C4-2B (cell line): Measurements from ENCODE around the gene REN.

Source experiments
- H3K27ac ChIP-seq: fragments of 450-650 bp; 2 replicates; pipeline ENCODE4 v1.5.1; 2017
- ZFX ChIP-seq: fragments of 450-650 bp; IDR thresholded peaks from 2 replicates; pipeline ENCODE4 v1.6.1; 2017
- TF ChIP-seq, protein P1 (sequence below): fragments of 450-650 bp; conservative IDR thresholded peaks from 2 replicates; pipeline ENCODE4 v1.5.1; 2017; ENCODE audit warnings: mild to moderate bottlenecking

REN gene

DNA sequence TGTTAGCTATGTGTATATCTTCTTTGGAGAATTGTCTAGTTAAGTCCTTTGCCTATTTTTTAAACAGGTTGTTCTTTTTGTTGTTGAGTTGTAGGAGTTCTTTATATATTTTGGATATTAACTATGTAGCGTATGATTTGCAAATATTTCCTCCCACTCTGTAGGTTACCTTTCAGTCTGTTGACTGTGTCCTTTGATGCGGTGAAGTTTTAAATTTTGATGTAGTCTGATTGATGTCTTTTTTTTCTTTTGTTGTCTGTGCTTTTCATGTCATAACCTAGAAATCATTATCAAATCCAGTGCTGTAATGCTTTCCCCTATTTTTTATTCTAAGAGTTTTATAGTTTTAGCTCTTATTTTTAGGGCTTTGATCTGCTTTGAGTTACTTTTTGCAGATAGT lies 38.8 kb upstream of the REN start:
- TF ChIP-seq, protein P1, sequence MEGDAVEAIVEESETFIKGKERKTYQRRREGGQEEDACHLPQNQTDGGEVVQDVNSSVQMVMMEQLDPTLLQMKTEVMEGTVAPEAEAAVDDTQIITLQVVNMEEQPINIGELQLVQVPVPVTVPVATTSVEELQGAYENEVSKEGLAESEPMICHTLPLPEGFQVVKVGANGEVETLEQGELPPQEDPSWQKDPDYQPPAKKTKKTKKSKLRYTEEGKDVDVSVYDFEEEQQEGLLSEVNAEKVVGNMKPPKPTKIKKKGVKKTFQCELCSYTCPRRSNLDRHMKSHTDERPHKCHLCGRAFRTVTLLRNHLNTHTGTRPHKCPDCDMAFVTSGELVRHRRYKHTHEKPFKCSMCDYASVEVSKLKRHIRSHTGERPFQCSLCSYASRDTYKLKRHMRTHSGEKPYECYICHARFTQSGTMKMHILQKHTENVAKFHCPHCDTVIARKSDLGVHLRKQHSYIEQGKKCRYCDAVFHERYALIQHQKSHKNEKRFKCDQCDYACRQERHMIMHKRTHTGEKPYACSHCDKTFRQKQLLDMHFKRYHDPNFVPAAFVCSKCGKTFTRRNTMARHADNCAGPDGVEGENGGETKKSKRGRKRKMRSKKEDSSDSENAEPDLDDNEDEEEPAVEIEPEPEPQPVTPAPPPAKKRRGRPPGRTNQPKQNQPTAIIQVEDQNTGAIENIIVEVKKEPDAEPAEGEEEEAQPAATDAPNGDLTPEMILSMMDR, result no peak
- no peak for TF ChIP-seq ZFX
- no peak overlapping the region for H3K27ac ChIP-seq

DNA sequence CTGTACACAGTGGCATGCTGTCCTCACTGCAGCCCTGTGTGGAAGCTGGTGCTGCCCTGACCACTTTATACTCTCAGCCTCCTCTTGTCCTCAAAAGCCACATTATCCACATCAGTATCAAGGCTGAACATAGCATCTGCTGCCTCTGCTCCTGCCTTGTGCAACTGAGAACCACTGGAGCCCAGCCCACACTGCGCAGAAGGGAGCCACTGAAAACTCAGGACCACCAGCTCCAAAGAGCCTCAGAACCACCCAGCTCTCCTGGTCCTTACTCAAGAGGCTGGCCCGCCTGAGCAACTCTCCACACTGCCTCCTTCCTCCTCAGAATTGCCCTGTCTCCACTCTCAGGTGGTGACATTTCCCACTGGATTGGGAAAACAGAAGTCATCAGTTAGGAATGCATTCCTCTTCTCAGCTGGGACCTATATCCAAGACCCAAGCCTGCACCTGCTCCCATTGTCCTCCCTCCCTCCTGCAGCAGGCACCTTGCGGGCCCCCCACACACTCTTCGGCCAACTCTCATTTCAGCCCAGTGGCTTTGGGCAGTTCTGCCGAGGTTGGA lies 37.1 kb upstream of the REN start:
- no peak for TF ChIP-seq ZFX
- TF ChIP-seq, protein P1, result no peak
- no peak overlapping the region for H3K27ac ChIP-seq

DNA sequence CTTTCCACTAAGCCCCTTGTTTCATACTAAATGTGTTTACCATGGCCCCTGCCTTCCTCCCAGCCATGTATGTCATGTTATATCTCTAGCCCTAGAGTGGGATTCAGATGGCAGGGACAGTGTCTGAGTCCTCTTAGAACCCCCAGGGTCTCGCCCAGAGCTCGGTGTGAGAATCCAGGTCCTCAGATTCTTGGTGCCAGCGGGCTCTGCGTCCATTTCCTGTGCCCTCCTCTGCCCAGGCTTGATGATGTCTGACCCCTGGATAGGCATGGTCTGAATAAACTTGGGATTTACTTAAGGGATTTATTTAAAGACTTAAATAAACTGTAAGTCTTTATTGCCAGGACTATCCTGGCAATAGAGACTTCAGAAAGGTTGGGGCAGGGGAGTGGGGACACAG lies 36.3 kb upstream of the REN start:
- H3K27ac ChIP-seq, result no peak overlapping the region
- TF ChIP-seq, protein P1, result no peak
- no peak for TF ChIP-seq ZFX

DNA sequence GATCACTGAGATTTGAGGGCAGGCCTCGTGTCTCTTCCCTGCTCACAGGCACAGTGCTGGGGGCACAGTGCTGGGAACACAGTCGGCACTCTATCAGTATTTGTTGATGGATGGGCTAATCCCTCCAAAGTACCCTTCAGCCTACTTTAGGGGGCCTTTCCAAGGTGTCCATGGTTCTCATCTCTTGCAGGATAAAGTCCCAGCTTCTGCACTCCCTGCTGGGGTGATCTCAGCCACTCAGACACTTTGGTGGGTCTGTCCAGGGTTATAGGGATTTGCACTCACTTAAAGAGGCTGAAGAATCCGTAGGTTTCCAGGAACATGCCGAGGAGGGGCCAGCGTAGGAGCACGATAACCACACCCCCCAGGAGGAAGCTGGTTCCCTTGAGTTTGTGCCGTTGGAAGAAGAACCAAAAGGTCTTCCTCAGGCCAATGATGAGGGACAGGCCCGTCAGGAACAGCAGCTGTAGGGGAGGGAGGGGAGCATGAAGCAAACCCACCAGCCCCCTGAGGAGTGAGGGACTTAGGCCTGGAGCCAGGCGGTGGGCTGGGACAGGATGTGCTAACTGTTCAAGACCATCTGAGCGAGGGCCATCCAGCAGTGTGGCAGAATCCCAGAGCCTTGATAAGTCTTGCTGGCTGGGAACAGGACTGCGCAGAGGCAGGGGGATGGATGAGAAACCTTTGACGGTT lies 35.4 kb upstream of the REN start:
- H3K27ac ChIP-seq, result no peak overlapping the region
- TF ChIP-seq, protein P1, result no peak
- TF ChIP-seq ZFX, result no peak

DNA sequence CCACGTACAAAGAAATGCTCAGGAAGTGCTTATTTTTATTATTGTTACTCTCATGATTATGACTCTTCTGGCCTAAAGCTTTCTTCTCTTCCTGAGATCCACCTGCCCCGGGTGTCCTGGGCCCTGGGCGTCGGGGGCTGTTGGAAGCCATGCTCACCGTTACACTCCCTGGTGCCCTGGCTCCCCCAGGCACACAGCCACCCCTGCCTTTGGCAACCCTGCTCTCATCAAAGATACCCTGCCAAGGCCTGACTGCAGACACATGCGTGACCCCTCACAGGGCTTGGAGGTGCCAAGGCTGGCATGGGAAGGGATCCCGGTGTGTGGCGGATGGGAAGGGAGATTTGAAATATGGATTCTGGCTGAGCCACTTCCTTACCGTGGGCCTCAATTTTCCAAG lies 33.4 kb upstream of the REN start:
- no peak overlapping the region for H3K27ac ChIP-seq
- TF ChIP-seq, protein P1, result no peak
- no peak for TF ChIP-seq ZFX

DNA sequence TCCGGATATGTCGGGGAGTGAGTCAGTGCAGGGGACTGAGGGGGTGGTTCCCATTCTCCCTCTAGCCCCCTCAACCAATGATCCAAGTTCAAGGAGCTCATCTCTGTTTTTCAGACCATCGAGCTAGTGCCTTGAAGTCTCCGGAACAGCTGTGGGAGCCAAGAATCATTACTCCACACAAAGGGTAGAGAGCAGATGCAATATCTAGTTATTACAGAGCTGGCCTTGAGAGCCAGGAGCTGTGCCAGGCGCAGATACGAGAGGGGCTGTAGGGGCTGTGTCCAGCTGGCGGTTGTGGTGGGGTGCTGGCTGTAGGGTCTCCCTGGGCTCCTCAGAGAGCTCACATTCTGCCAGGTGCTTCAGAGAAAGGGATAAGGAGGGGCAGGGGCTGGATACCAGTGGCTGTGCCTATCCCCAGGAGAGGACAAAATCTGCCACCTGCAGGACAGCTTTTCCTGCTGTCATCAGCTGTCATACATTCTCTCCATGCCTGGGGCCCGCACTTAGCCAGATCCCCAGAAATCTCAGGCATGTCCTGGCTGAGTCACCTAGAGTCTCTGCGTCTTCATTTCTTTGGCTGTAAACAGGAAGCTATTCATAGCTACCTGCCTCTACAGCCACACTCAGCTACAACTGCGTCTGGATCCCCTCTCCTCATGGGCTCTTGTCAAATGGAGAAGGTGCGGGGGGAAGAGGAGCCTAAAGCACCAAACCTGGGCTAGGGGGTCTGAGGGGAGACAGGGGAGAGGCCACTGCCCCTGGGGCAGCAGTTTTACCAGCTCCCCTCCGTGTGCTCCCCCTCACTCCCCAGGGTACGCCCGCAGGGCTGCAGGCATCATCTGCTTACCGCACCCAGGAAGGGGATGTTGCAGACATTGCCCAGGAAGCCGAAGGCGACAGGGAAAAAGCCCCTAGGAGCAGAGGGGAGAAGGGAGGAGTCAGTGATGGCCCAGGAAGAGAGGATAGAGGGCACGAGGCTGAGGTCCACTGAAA lies 32.5 kb upstream of the REN start:
- H3K27ac ChIP-seq, result no peak overlapping the region
- TF ChIP-seq, protein P1, result no peak

DNA sequence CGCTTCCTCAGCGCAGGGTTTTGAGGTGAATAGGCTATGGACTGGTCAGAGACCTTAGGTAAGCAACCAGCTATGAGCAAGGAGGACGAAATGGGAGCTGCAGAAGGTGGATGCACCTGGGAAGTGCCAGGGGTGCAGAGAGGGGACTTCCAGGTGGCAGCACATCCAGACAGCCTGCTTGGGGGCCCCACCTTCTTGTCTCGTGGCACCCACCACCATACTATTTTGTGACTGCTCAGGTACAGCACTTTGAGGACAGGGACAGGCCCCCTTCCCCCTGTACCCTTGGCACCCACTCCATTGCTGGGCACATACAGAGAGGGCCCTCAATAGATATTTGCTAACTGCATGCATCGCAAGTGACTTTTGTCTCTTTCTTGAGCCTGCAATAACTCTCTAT lies 30.9 kb upstream of the REN start:
- no peak for TF ChIP-seq ZFX
- TF ChIP-seq, protein P1, result no peak
- no peak overlapping the region for H3K27ac ChIP-seq
